SK-N-SH treated with all-trans-retinoic acid at 6 μM for 48 hours (cell line): ENCODE results near the gene FAM180A.

Experiments used
- ATAC-seq: fragments of 200-7000 bp; cut with Tn5 transposase; 3 replicates; pipeline ENCODE4 v1.9.1; 2020; ENCODE audit warnings: mild to moderate bottlenecking, moderate library complexity
- TOX ChIP-seq: fragments of 250-450 bp; sonication (Bioruptor Pico); IDR thresholded peaks from 2 replicates; pipeline ENCODE4 v1.8.0; 2021; ENCODE audit warnings: mild to moderate bottlenecking, moderate library complexity, borderline replicate concordance
- ZFP30 ChIP-seq: fragments of 450-650 bp; formaldehyde crosslinking; IDR thresholded peaks from 2 replicates; pipeline ENCODE4 v1.5.0; 2022; ENCODE audit warnings: mild to moderate bottlenecking, moderate library complexity
- ZNF8 ChIP-seq: fragments of 450-650 bp; formaldehyde crosslinking; IDR thresholded peaks from 2 replicates; pipeline ENCODE4 v1.5.0; 2020; ENCODE audit warnings: mild to moderate bottlenecking, moderate library complexity
- TF ChIP-seq, protein P1 (sequence below): fragments of 250-450 bp; sonication (Bioruptor Pico); IDR thresholded peaks from 2 replicates; pipeline ENCODE4 v1.5.0; 2020; ENCODE audit warnings: mild to moderate bottlenecking, moderate library complexity
- TF ChIP-seq, protein P2 (sequence below): fragments of 250-450 bp; sonication (Bioruptor Pico); IDR thresholded peaks from 2 replicates; pipeline ENCODE4 v1.8.0; 2021; ENCODE audit warnings: low read depth, mild to moderate bottlenecking, moderate library complexity, borderline replicate concordance

Gene FAM180A

DNA sequence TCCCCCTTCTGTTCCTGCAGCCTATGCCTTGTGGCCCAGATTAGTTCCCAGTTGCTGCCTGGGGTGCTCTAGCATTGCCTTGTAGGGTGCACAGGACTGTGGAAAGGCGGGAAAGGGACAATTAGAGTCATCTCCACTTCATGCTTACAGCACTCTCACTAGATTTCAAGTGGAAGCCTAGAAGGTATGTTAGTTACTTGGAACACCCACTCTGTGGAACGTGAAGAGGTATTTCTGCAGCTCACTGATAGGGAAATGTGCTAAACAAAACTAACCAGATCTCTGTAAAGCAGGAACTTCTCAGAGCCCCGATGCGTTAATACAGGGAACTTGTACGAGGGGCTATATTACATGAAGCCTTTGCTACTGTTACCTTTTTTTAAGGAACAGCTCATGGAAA lies 66.9 kb downstream of the FAM180A start:
- no peak for ATAC-seq

More for the DNA sequence above, 66.9 kb downstream of the FAM180A start:
- TF ChIP-seq TOX (no peak), ZNF8 (CRISPR knock-in tag) (no peak), ZFP30 (CRISPR knock-in tag) (no peak)
- TF ChIP-seq, protein P1, sequence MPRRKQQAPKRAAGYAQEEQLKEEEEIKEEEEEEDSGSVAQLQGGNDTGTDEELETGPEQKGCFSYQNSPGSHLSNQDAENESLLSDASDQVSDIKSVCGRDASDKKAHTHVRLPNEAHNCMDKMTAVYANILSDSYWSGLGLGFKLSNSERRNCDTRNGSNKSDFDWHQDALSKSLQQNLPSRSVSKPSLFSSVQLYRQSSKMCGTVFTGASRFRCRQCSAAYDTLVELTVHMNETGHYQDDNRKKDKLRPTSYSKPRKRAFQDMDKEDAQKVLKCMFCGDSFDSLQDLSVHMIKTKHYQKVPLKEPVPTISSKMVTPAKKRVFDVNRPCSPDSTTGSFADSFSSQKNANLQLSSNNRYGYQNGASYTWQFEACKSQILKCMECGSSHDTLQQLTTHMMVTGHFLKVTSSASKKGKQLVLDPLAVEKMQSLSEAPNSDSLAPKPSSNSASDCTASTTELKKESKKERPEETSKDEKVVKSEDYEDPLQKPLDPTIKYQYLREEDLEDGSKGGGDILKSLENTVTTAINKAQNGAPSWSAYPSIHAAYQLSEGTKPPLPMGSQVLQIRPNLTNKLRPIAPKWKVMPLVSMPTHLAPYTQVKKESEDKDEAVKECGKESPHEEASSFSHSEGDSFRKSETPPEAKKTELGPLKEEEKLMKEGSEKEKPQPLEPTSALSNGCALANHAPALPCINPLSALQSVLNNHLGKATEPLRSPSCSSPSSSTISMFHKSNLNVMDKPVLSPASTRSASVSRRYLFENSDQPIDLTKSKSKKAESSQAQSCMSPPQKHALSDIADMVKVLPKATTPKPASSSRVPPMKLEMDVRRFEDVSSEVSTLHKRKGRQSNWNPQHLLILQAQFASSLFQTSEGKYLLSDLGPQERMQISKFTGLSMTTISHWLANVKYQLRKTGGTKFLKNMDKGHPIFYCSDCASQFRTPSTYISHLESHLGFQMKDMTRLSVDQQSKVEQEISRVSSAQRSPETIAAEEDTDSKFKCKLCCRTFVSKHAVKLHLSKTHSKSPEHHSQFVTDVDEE, result no peak
- TF ChIP-seq, protein P2, sequence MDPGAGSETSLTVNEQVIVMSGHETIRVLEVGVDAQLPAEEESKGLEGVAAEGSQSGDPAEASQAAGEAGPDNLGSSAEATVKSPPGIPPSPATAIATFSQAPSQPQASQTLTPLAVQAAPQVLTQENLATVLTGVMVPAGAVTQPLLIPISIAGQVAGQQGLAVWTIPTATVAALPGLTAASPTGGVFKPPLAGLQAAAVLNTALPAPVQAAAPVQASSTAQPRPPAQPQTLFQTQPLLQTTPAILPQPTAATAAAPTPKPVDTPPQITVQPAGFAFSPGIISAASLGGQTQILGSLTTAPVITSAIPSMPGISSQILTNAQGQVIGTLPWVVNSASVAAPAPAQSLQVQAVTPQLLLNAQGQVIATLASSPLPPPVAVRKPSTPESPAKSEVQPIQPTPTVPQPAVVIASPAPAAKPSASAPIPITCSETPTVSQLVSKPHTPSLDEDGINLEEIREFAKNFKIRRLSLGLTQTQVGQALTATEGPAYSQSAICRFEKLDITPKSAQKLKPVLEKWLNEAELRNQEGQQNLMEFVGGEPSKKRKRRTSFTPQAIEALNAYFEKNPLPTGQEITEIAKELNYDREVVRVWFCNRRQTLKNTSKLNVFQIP (CRISPR knock-in tag), result no peak
